ENCODE data around the gene PYHIN1.

The PYHIN1 gene

GRCh38 chr1:158942490-158942889 is 11.1 kb downstream of the PYHIN1 start:
- Histone ChIP-seq H3K4me3 (ENCODE audit: low read depth, low read length) (no peak overlapping the region), H3K9me3 (ENCODE audit: control insufficient read depth, insufficient read depth, low read length) (no peaks in the 10 kb centered on the region), H3K36me3 (ENCODE audit: control insufficient read depth, insufficient read depth, low read length) (no peaks in the 10 kb centered on the region), H3K27ac (ENCODE audit: low read depth, low read length) (no peak overlapping the region), H3K9ac (ENCODE audit: low read depth, low read length) (no peak overlapping the region), H3K4me1 (ENCODE audit: control insufficient read depth, insufficient read depth, low read length) (no peaks in the 10 kb centered on the region), H3K27me3 (ENCODE audit: control insufficient read depth, insufficient read depth, low read length) (no peaks in the 10 kb centered on the region)

GRCh38 chr1:158943059-158943458 is 11.7 kb downstream of the PYHIN1 start:
- Histone ChIP-seq H3K36me3 (ENCODE audit: control insufficient read depth, insufficient read depth, low read length) (no peaks in the 10 kb centered on the region), H3K9ac (ENCODE audit: low read depth, low read length) (no peak overlapping the region), H3K4me3 (ENCODE audit: low read depth, low read length) (no peak overlapping the region), H3K4me1 (ENCODE audit: control insufficient read depth, insufficient read depth, low read length) (no peaks in the 10 kb centered on the region), H3K27me3 (ENCODE audit: control insufficient read depth, insufficient read depth, low read length) (no peaks in the 10 kb centered on the region), H3K9me3 (ENCODE audit: control insufficient read depth, insufficient read depth, low read length) (no peaks in the 10 kb centered on the region), H3K27ac (ENCODE audit: low read depth, low read length) (no peak overlapping the region)

GRCh38 chr1:158945061-158945460 is 13.7 kb downstream of the PYHIN1 start:
- H3K27me3 ChIP-seq (ENCODE audit: control insufficient read depth, insufficient read depth, low read length): no peaks in the 10 kb centered on the region
- H3K9ac ChIP-seq (ENCODE audit: low read depth, low read length): no peak overlapping the region
- no peaks in the 10 kb centered on the region for H3K36me3 ChIP-seq (ENCODE audit: control insufficient read depth, insufficient read depth, low read length)
- no peak overlapping the region for H3K27ac ChIP-seq (ENCODE audit: low read depth, low read length)
- H3K9me3 ChIP-seq (ENCODE audit: control insufficient read depth, insufficient read depth, low read length): no peaks in the 10 kb centered on the region
- no peak overlapping the region for H3K4me3 ChIP-seq (ENCODE audit: low read depth, low read length)
- H3K4me1 ChIP-seq (ENCODE audit: control insufficient read depth, insufficient read depth, low read length): no peaks in the 10 kb centered on the region

GRCh38 chr1:158946785-158947184 is 15.4 kb downstream of the PYHIN1 start:
- H3K4me1 ChIP-seq (ENCODE audit: control insufficient read depth, insufficient read depth, low read length): no peaks in the 10 kb centered on the region
- H3K27me3 ChIP-seq (ENCODE audit: control insufficient read depth, insufficient read depth, low read length): no peaks in the 10 kb centered on the region
- no peaks in the 10 kb centered on the region for H3K9me3 ChIP-seq (ENCODE audit: control insufficient read depth, insufficient read depth, low read length)
- H3K27ac ChIP-seq (ENCODE audit: low read depth, low read length): no peak overlapping the region
- H3K9ac ChIP-seq (ENCODE audit: low read depth, low read length): no peak overlapping the region
- H3K4me3 ChIP-seq (ENCODE audit: low read depth, low read length): no peak overlapping the region
- no peaks in the 10 kb centered on the region for H3K36me3 ChIP-seq (ENCODE audit: control insufficient read depth, insufficient read depth, low read length)

GRCh38 chr1:158951956-158952355 is 20.6 kb downstream of the PYHIN1 start:
- Histone ChIP-seq H3K27ac (ENCODE audit: low read depth, low read length) (no peak overlapping the region), H3K9ac (ENCODE audit: low read depth, low read length) (no peak overlapping the region), H3K36me3 (ENCODE audit: control insufficient read depth, insufficient read depth, low read length) (no peaks in the 10 kb centered on the region), H3K4me3 (ENCODE audit: low read depth, low read length) (no peak overlapping the region), H3K9me3 (ENCODE audit: control insufficient read depth, insufficient read depth, low read length) (peaks cover 5% of the 10 kb centered on the region), H3K27me3 (ENCODE audit: control insufficient read depth, insufficient read depth, low read length) (no peaks in the 10 kb centered on the region), H3K4me1 (ENCODE audit: control insufficient read depth, insufficient read depth, low read length) (no peaks in the 10 kb centered on the region)

- Histone ChIP-seq H3K4me1 (ENCODE audit: control insufficient read depth, insufficient read depth, low read length) (no peaks in the 10 kb centered on the region), H3K9ac (ENCODE audit: low read depth, low read length) (no peak overlapping the region), H3K36me3 (ENCODE audit: control insufficient read depth, insufficient read depth, low read length) (no peaks in the 10 kb centered on the region), H3K27ac (ENCODE audit: low read depth, low read length) (no peak overlapping the region), H3K9me3 (ENCODE audit: control insufficient read depth, insufficient read depth, low read length) (peaks cover 5% of the 10 kb centered on the region), H3K4me3 (ENCODE audit: low read depth, low read length) (no peak overlapping the region; the same call in 1 of the 2 replicates), H3K27me3 (ENCODE audit: control insufficient read depth, insufficient read depth, low read length) (no peaks in the 10 kb centered on the region)
These were observed 21.1 kb downstream of the PYHIN1 start for GRCh38 chr1:158952416-158952815.

- Histone ChIP-seq H3K9me3 (ENCODE audit: control insufficient read depth, insufficient read depth, low read length) (no peaks in the 10 kb centered on the region), H3K4me1 (ENCODE audit: control insufficient read depth, insufficient read depth, low read length) (no peaks in the 10 kb centered on the region), H3K27ac (ENCODE audit: low read depth, low read length) (no peak overlapping the region), H3K27me3 (ENCODE audit: control insufficient read depth, insufficient read depth, low read length) (no peaks in the 10 kb centered on the region), H3K36me3 (ENCODE audit: control insufficient read depth, insufficient read depth, low read length) (no peaks in the 10 kb centered on the region), H3K4me3 (ENCODE audit: low read depth, low read length) (no peak overlapping the region), H3K9ac (ENCODE audit: low read depth, low read length) (no peak overlapping the region)
These were observed 29.8 kb downstream of the PYHIN1 start for GRCh38 chr1:158961178-158961577.

- H3K9ac ChIP-seq (ENCODE audit: low read depth, low read length): no peak overlapping the region
- no peak overlapping the region for H3K27ac ChIP-seq (ENCODE audit: low read depth, low read length)
- no peaks in the 10 kb centered on the region for H3K36me3 ChIP-seq (ENCODE audit: control insufficient read depth, insufficient read depth, low read length)
- H3K4me3 ChIP-seq (ENCODE audit: low read depth, low read length): no peak overlapping the region
- H3K9me3 ChIP-seq (ENCODE audit: control insufficient read depth, insufficient read depth, low read length): no peaks in the 10 kb centered on the region
- H3K4me1 ChIP-seq (ENCODE audit: control insufficient read depth, insufficient read depth, low read length): no peaks in the 10 kb centered on the region
- H3K27me3 ChIP-seq (ENCODE audit: control insufficient read depth, insufficient read depth, low read length): no peaks in the 10 kb centered on the region
These were observed 31.6 kb downstream of the PYHIN1 start for GRCh38 chr1:158962983-158963382.

GRCh38 chr1:158969166-158969565 is 37.8 kb downstream of the PYHIN1 start:
- H3K9me3 ChIP-seq (ENCODE audit: control insufficient read depth, insufficient read depth, low read length): no peaks in the 10 kb centered on the region
- no peaks in the 10 kb centered on the region for H3K36me3 ChIP-seq (ENCODE audit: control insufficient read depth, insufficient read depth, low read length)
- H3K27me3 ChIP-seq (ENCODE audit: control insufficient read depth, insufficient read depth, low read length): no peaks in the 10 kb centered on the region

GRCh38 chr1:158969855-158970254 is 38.5 kb downstream of the PYHIN1 start:
- Histone ChIP-seq H3K9me3 (ENCODE audit: control insufficient read depth, insufficient read depth, low read length) (no peaks in the 10 kb centered on the region), H3K4me3 (ENCODE audit: low read depth, low read length) (no peak overlapping the region), H3K9ac (ENCODE audit: low read depth, low read length) (no peak overlapping the region), H3K4me1 (ENCODE audit: control insufficient read depth, insufficient read depth, low read length) (no peaks in the 10 kb centered on the region), H3K27me3 (ENCODE audit: control insufficient read depth, insufficient read depth, low read length) (no peaks in the 10 kb centered on the region), H3K36me3 (ENCODE audit: control insufficient read depth, insufficient read depth, low read length) (no peaks in the 10 kb centered on the region), H3K27ac (ENCODE audit: low read depth, low read length) (no peak overlapping the region)

More at GRCh38 chr1:158969166-158969565, 37.8 kb downstream of the PYHIN1 start:
- Histone ChIP-seq H3K4me1 (ENCODE audit: control insufficient read depth, insufficient read depth, low read length) (no peaks in the 10 kb centered on the region), H3K27ac (ENCODE audit: low read depth, low read length) (no peak overlapping the region), H3K9ac (ENCODE audit: low read depth, low read length) (no peak overlapping the region), H3K4me3 (ENCODE audit: low read depth, low read length) (no peak overlapping the region)

GRCh38 chr1:158972841-158973240 is 41.5 kb downstream of the PYHIN1 start:
- Histone ChIP-seq H3K9me3 (ENCODE audit: control insufficient read depth, insufficient read depth, low read length) (no peaks in the 10 kb centered on the region), H3K27me3 (ENCODE audit: control insufficient read depth, insufficient read depth, low read length) (no peaks in the 10 kb centered on the region), H3K27ac (ENCODE audit: low read depth, low read length) (no peak overlapping the region), H3K9ac (ENCODE audit: low read depth, low read length) (no peak overlapping the region), H3K4me1 (ENCODE audit: control insufficient read depth, insufficient read depth, low read length) (no peaks in the 10 kb centered on the region), H3K36me3 (ENCODE audit: control insufficient read depth, insufficient read depth, low read length) (no peaks in the 10 kb centered on the region), H3K4me3 (ENCODE audit: low read depth, low read length) (no peak overlapping the region)

- H3K27ac ChIP-seq (ENCODE audit: low read depth, low read length): no peak overlapping the region
- H3K4me1 ChIP-seq (ENCODE audit: control insufficient read depth, insufficient read depth, low read length): no peaks in the 10 kb centered on the region
- 0 out of 2 replicates have a peak, but pooled peaks cover 4% of the 10 kb centered on the region for H3K9me3 ChIP-seq (ENCODE audit: control insufficient read depth, insufficient read depth, low read length)
- H3K36me3 ChIP-seq (ENCODE audit: control insufficient read depth, insufficient read depth, low read length): no peaks in the 10 kb centered on the region
- H3K9ac ChIP-seq (ENCODE audit: low read depth, low read length): no peak overlapping the region
- H3K27me3 ChIP-seq (ENCODE audit: control insufficient read depth, insufficient read depth, low read length): no peaks in the 10 kb centered on the region
- no peak overlapping the region for H3K4me3 ChIP-seq (ENCODE audit: low read depth, low read length)
These were observed 44.9 kb downstream of the PYHIN1 start for GRCh38 chr1:158976219-158976618.

Data from HUES48 (cell line).